SU-DHL-6 (cell line): ENCODE measurements around the gene PTPN11.

ENCODE experiments used
- EZH2phosphoT487 ChIP-seq: fragments of 200-600 bp; sonication (generic), shearing (Covaris generic); conservative IDR thresholded peaks from 2 replicates; pipeline ENCODE4 v1.6.1; 2018; ENCODE audit warnings: mild to moderate bottlenecking, antibody characterized with exemption, low read length, moderate library complexity, mixed read lengths
- TF ChIP-seq, protein P1 (sequence below): fragments of 200-600 bp; sonication (generic); IDR thresholded peaks from one replicate; pipeline ENCODE4 v1.5.1; 2017; ENCODE audit warnings: antibody characterized with exemption, mild to moderate bottlenecking, low read length, moderate library complexity; ENCODE audit not compliant: insufficient read depth, poor library complexity, severe bottlenecking

DNA sequence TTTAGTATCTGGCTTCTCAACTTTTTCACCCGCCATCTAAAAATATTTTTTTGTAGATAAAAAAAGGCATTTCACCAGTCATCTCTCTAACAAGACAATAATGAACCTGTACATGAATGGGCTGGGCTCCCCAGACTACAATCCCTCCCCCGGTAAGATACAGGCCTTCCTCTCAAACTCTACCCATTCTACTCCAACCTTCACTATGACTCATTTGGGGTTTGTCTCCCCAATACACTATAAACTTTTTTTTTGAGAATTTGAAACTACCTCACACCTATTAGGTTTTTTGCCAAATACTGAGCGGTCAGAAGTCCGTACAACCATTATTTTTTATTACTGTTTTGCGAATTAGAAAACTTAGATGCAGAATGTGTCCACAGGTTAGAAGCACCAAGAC, 10.1 kb upstream of the PTPN11 start:
- TF ChIP-seq, protein P1, sequence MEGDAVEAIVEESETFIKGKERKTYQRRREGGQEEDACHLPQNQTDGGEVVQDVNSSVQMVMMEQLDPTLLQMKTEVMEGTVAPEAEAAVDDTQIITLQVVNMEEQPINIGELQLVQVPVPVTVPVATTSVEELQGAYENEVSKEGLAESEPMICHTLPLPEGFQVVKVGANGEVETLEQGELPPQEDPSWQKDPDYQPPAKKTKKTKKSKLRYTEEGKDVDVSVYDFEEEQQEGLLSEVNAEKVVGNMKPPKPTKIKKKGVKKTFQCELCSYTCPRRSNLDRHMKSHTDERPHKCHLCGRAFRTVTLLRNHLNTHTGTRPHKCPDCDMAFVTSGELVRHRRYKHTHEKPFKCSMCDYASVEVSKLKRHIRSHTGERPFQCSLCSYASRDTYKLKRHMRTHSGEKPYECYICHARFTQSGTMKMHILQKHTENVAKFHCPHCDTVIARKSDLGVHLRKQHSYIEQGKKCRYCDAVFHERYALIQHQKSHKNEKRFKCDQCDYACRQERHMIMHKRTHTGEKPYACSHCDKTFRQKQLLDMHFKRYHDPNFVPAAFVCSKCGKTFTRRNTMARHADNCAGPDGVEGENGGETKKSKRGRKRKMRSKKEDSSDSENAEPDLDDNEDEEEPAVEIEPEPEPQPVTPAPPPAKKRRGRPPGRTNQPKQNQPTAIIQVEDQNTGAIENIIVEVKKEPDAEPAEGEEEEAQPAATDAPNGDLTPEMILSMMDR = no peak
- TF ChIP-seq EZH2phosphoT487 = no peak
